Naive thymus-derived CD4-positive, alpha-beta T cell (primary cell): ENCODE data around the gene TEKT3. TPM values are rescaled to one million over a fixed set of nuclear protein-coding genes. Genes with fewer than 3 reads are reported as not detected.

Experiments
- ATAC-seq: fragments of 150-1000 bp; cut with Tn5 transposase; 2 replicates; pipeline ENCODE4 v1.10.0; 2021; ENCODE audit warnings: mild to moderate bottlenecking, moderate library complexity
- CTCF ChIA-PET: fragments of 350-600 bp; sonication (Branson Sonifier 250); formaldehyde crosslinking; loops from one replicate; lab custom pipeline; 2021; ENCODE audit warnings: antibody characterized with exemption; lab: Charles Lee
- POLR2A ChIA-PET: fragments of 350-600 bp; sonication (Branson Sonifier 250); formaldehyde crosslinking; loops from one replicate; lab custom pipeline; 2021; ENCODE audit warnings: antibody characterized with exemption, inconsistent platforms; lab: Charles Lee
- DNase-seq, 9 donors: peaks; one replicate each; pipeline versions ENCODE4 v3.0.0 to v3.0.0-alpha.2; 2020 to 2022; ENCODE audit warnings: mixed read lengths in 1 of 9
- H3K27ac ChIP-seq: one replicate; pipeline ENCODE4 v1.7.0; 2013; ENCODE audit warnings: mild to moderate bottlenecking, low read depth, low read length, moderate library complexity
- H3K27me3 ChIP-seq, 2 donors: one replicate each; pipeline ENCODE4 v1.7.0; 2013; ENCODE audit warnings: low read length in 2 of 2, mild to moderate bottlenecking in 2 of 2, moderate library complexity in 2 of 2; ENCODE audit not compliant: control insufficient read depth in 2 of 2, insufficient read depth in 2 of 2
- H3K36me3 ChIP-seq, 3 experiments: 1 replicate in 2 of 3; 2 replicates in 1 of 3; pipeline ENCODE4 v1.7.0; 2013; ENCODE audit warnings: low read length in 3 of 3, mild to moderate bottlenecking in 3 of 3, moderate library complexity in 1 of 3; ENCODE audit not compliant: insufficient read depth in 3 of 3, control insufficient read depth in 2 of 3
- H3K4me1 ChIP-seq, 2 donors: one replicate each; pipeline ENCODE4 v1.7.0; 2013; ENCODE audit warnings: low read length in 2 of 2, mild to moderate bottlenecking in 2 of 2, moderate library complexity in 1 of 2; ENCODE audit not compliant: control insufficient read depth in 2 of 2, insufficient read depth in 2 of 2
- H3K4me3 ChIP-seq: 2 replicates; pipeline ENCODE4 v1.7.0; 2013; ENCODE audit warnings: mild to moderate bottlenecking, low read length
- H3K9me3 ChIP-seq, 3 experiments: 1 replicate in 2 of 3; 2 replicates in 1 of 3; pipeline ENCODE4 v1.7.0; 2013; ENCODE audit warnings: low read length in 3 of 3; ENCODE audit not compliant: control insufficient read depth in 2 of 3
- H3K27ac Mint-ChIP-seq, 9 donors: one replicate each; pipeline ENCODE4 v1.8.0; 2020 to 2022; ENCODE audit warnings: mixed read lengths in 9 of 9, mild to moderate bottlenecking in 8 of 9, moderate library complexity in 5 of 9, inconsistent platforms in 2 of 9
- H3K27me3 Mint-ChIP-seq, 5 donors: one replicate each; pipeline ENCODE4 v1.8.0; 2021 to 2022; ENCODE audit warnings: mixed read lengths in 5 of 5, mild to moderate bottlenecking in 1 of 5
- H3K36me3 Mint-ChIP-seq, 5 donors: one replicate each; pipeline ENCODE4 v1.8.0; 2020 to 2022; ENCODE audit warnings: mixed read lengths in 5 of 5, mild to moderate bottlenecking in 3 of 5, inconsistent platforms in 1 of 5
- H3K4me1 Mint-ChIP-seq, 7 donors: one replicate each; pipeline ENCODE4 v1.8.0; 2020 to 2022; ENCODE audit warnings: mixed read lengths in 7 of 7, mild to moderate bottlenecking in 3 of 7, inconsistent platforms in 1 of 7
- H3K4me3 Mint-ChIP-seq, 10 donors: one replicate each; pipeline ENCODE4 v1.8.0; 2020 to 2022; ENCODE audit warnings: mild to moderate bottlenecking in 10 of 10, mixed read lengths in 10 of 10, moderate library complexity in 6 of 10, inconsistent platforms in 2 of 10
- H3K9me3 Mint-ChIP-seq, 11 donors: one replicate each; pipeline ENCODE4 v1.8.0; 2020 to 2022; ENCODE audit warnings: mixed read lengths in 11 of 11, mild to moderate bottlenecking in 4 of 11, inconsistent platforms in 1 of 11, moderate library complexity in 1 of 11
- intact Hi-C, 2 donors: fragments of 100-400 bp; cut with micrococcal nuclease; formaldehyde crosslinking; loops; one replicate each; pipeline ENCODE4 v1.15.1; 2023
- polyA plus RNA-seq, 2 donors: library from polyadenylated mRNA; unstranded; fragments of 300-500 nt; fragmentation: Illumina TruSeq; gene quantifications; one replicate each; pipeline ENCODE4 v1.2.3, GENCODE V29; 2021
- total RNA-seq, 6 experiments: library from RNA in 5 of 6; stranded (reverse) in 5 of 6; gene quantifications; 1 replicate in 5 of 6; 2 replicates in 1 of 6; pipeline ENCODE4 v1.2.3 and lab custom pipeline; 2021 to 2026

The TEKT3 gene
- total and polyA plus RNA-seq, 7 experiments from 2014 or later, result 0.37 to 0.57 (median 0.49) TPM; not detected in 4

DNA sequence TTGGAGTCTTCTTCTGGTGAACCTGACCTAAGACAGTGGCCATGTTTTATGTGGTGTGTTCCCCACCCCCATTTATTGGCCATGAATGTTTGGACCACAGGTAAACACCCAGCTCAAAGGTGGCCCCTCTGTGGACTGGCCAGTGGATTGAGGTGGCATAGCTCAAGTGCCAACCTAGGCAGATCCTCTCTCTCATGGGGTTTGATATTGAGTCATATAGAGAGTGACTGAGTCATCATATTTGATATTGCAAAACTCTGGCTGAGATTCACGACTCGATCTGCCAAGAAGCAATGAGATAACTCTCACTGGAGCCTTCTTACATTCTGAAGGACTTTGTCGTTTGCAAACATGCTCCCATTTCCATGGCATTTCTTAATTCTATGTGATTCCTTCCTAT, 10.5 kb upstream of the TEKT3 start:
- ChIA-PET POLR2A (no interaction called here), CTCF (no interaction called here)
- no peak for ATAC-seq
- no peaks in the 10 kb centered on the region for H3K36me3 ChIP-seq
- Mint-ChIP-seq H3K4me1 (no peaks in the 10 kb centered on the region), H3K36me3 (peaks cover 0 to 4% (median 0%) of the 10 kb centered on the region in 5 donors), H3K4me3 (no peak overlapping the region), H3K27ac (no peak overlapping the region), H3K27me3 (peaks cover 8 to 70% (median 47%) of the 10 kb centered on the region in 5 donors), H3K9me3 (peaks cover 0 to 9% (median 0%) of the 10 kb centered on the region in 11 donors)
- no peak for DNase-seq
- no peaks in the 10 kb centered on the region for H3K9me3 ChIP-seq
- intact Hi-C loops, result no loop called here
- no peaks in the 10 kb centered on the region for H3K27me3 ChIP-seq
- no peak overlapping the region for H3K27ac ChIP-seq
- H3K4me1 ChIP-seq, result no peaks in the 10 kb centered on the region
- H3K4me3 ChIP-seq, result no peak overlapping the region

DNA sequence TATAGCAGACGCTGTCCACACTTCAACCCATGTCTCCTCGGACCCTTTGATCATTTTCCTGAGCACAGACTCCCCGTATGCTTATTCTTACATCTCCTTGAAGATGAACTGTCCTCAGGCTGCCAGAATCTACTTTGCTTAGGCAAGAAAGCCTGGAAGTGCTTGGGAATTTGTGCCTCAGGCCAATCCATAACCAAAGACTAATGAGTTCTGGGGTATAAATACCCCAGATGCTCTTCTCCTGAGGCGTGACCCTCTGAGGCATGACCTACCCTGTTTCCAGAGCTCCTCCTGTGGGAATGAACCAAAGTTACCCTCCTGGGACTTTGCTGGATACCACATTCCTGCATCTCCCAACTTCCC, 10.1 kb upstream of the TEKT3 start:
- Histone ChIP-seq H3K36me3 (no peaks in the 10 kb centered on the region), H3K9me3 (no peaks in the 10 kb centered on the region), H3K4me1 (no peaks in the 10 kb centered on the region), H3K27me3 (no peaks in the 10 kb centered on the region), H3K4me3 (no peak overlapping the region), H3K27ac (no peak overlapping the region)
- no peak overlapping the region for H3K4me3 Mint-ChIP-seq
- H3K36me3 Mint-ChIP-seq, result peaks cover 0 to 4% (median 0%) of the 10 kb centered on the region in 5 donors
- ATAC-seq (no peak), DNase-seq (no peak)
- H3K27ac Mint-ChIP-seq, result no peak overlapping the region
- no peaks in the 10 kb centered on the region for H3K4me1 Mint-ChIP-seq
- intact Hi-C loops, result no loop called here
- ChIA-PET POLR2A (no interaction called here), CTCF (no interaction called here)
- peaks cover 8 to 70% (median 48%) of the 10 kb centered on the region in 5 donors for H3K27me3 Mint-ChIP-seq
- H3K9me3 Mint-ChIP-seq, result peaks cover 0 to 9% (median 0%) of the 10 kb centered on the region in 11 donors

DNA sequence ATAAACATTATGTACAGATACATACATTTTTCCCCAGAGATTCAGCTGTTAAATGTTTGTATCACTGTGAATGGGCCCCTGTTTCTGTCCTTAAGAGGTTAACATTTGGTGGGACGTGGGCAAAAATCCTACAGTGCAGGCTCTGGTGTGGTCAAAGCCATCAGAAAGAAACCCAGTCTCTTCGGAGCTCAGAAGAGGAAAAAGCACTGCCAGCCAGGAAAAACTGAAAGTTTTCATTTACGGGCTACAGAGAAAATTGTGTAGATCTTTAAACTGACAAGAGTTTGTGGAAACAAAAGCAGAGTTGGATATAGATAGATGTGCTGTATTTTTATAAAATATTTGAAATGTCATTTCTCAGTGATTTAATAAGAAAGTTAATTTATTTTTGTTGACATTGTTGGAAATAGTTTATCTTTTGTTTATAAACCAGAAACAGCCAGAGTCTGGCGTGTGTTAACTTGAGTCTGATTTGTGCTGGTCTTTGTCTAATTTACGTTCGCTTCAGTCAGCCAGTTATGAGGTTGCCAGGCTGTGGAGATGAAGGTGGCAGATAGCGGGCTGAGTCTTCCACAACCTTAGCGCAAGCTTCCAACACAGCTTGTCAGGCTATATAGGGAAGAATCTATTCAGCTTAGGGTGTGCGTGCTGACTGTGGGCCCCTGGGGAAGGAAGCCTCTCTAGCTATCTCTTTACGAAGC, 9.5 kb upstream of the TEKT3 start:
- Histone ChIP-seq H3K9me3 (no peaks in the 10 kb centered on the region), H3K27me3 (no peaks in the 10 kb centered on the region), H3K4me1 (no peaks in the 10 kb centered on the region), H3K36me3 (no peaks in the 10 kb centered on the region), H3K27ac (no peak overlapping the region), H3K4me3 (no peak overlapping the region)
- Mint-ChIP-seq H3K27me3 (peaks cover 8 to 73% (median 50%) of the 10 kb centered on the region in 5 donors), H3K9me3 (peaks cover 0 to 8% (median 0%) of the 10 kb centered on the region in 11 donors), H3K27ac (no peak overlapping the region), H3K4me1 (no peaks in the 10 kb centered on the region), H3K4me3 (no peak overlapping the region), H3K36me3 (peaks cover 0 to 3% (median 0%) of the 10 kb centered on the region in 5 donors)
- DNase-seq (no peak), ATAC-seq (no peak)
- ChIA-PET POLR2A (no interaction called here), CTCF (no interaction called here)
- intact Hi-C loops, result no loop called here

DNA sequence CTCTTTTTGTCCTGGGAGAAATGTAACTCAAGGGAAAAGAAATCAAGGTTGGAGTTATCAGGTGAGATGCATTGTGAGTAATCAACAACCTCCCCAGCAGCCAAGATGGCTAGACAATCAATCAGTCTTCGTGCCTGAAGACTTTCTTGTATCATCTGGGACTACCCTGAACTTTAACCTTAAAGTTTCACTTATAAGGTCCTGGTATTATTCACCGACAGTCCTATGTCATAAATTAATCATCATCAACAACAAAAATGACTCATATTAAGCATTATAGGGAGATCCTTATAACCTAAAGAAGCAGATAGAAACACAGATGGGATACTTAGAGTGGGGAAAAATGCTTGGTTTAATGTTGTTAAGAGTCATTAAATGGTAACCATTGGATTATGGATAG, 7.7 kb upstream of the TEKT3 start:
- Histone ChIP-seq H3K27ac (no peak overlapping the region), H3K27me3 (peaks cover 0 to 3% of the 10 kb centered on the region in 2 donors), H3K4me1 (no peaks in the 10 kb centered on the region), H3K9me3 (no peaks in the 10 kb centered on the region), H3K36me3 (no peaks in the 10 kb centered on the region), H3K4me3 (no peak overlapping the region)
- DNase-seq (no peak), ATAC-seq (no peak)
- ChIA-PET CTCF (no interaction called here), POLR2A (interaction anchor here (0.6 kb wide), 1 partner anchor 24 kb away, joined by 3 read pairs; no protein-coding TSS in a partner anchor)
- Mint-ChIP-seq H3K9me3 (peaks cover 0 to 6% (median 0%) of the 10 kb centered on the region in 11 donors), H3K4me3 (no peak overlapping the region), H3K27me3 (peaks cover 22 to 81% (median 66%) of the 10 kb centered on the region in 5 donors), H3K36me3 (peaks cover 0 to 7% (median 0%) of the 10 kb centered on the region in 5 donors), H3K4me1 (no peaks in the 10 kb centered on the region), H3K27ac (no peak overlapping the region)
- intact Hi-C loops, result no loop called here

DNA sequence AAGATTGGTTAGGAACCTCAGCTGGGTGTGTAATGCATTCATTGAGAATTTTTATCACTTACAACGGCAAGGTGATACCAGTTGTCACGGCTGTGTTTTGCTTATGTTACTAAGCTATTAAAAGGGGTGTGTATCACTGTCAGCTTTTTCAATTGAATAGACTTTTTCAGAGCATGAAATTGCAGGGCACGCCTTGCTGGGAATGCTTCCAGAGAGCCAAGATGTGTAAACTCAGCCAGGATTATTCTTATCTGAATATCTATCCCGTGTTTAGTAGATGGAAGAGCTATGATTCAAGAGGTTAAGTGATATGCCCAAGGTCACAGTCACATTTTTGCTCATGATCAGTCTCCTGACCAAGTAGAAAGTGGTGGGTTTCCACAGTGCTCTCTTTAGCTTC, 6.6 kb upstream of the TEKT3 start:
- ChIA-PET CTCF (no interaction called here), POLR2A (no interaction called here)
- ATAC-seq, result no peak
- no peak overlapping the region for H3K4me3 Mint-ChIP-seq
- intact Hi-C loops, result no loop called here
- no peak overlapping the region for H3K27ac Mint-ChIP-seq
- no peaks in the 10 kb centered on the region for H3K4me1 Mint-ChIP-seq
- Histone ChIP-seq H3K27me3 (peaks cover 0 to 3% of the 10 kb centered on the region in 2 donors), H3K4me3 (no peak overlapping the region), H3K9me3 (no peaks in the 10 kb centered on the region), H3K4me1 (no peaks in the 10 kb centered on the region), H3K27ac (no peak overlapping the region), H3K36me3 (no peaks in the 10 kb centered on the region)
- H3K9me3 Mint-ChIP-seq, result peaks cover 0 to 6% (median 0%) of the 10 kb centered on the region in 11 donors
- no peak for DNase-seq
- H3K36me3 Mint-ChIP-seq, result peaks cover 0 to 7% (median 0%) of the 10 kb centered on the region in 5 donors
- H3K27me3 Mint-ChIP-seq, result peaks cover 32 to 84% (median 74%) of the 10 kb centered on the region in 5 donors

DNA sequence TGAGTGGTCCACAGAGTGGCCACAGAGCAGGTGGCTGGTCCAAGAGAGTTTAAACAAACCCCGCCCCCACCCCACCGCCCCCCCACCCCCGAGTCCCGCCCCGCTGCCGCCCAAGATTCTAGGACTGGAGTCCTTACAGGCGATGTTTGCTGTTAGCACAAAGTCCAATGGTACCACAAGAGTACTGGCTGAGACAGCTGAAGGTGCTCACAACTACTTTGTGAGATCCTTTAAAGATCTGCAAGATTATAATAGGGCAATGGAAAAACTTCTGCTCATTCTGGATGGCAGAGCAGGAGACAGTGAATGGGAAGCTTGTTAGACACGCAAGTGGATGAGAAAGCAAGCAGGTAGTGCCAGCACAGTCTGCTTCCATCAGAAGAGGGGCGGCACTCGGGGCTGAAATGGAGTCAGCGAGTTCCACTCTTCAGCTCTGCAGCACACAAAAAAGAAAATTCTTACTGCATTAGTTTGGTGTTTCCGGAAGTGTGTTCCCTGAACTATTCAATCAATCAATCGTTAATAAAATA, 4.7 kb upstream of the TEKT3 start:
- H3K9me3 ChIP-seq, result no peaks in the 10 kb centered on the region
- intact Hi-C loops, result no loop called here
- ChIA-PET POLR2A (no interaction called here), CTCF (no interaction called here)
- DNase-seq (no peak), ATAC-seq (no peak)
- peaks cover 47 to 86% (median 75%) of the 10 kb centered on the region in 5 donors for H3K27me3 Mint-ChIP-seq
- peaks cover 2 to 8% (median 7%) of the 10 kb centered on the region in 7 donors for H3K4me1 Mint-ChIP-seq
- H3K36me3 Mint-ChIP-seq, result peaks cover 0 to 7% (median 1%) of the 10 kb centered on the region in 5 donors
- H3K27ac ChIP-seq, result no peak overlapping the region
- no peak overlapping the region for H3K4me3 ChIP-seq
- no peak overlapping the region for H3K27ac Mint-ChIP-seq
- no peaks in the 10 kb centered on the region for H3K4me1 ChIP-seq
- H3K27me3 ChIP-seq, result peaks cover 0 to 13% of the 10 kb centered on the region in 2 donors
- H3K4me3 Mint-ChIP-seq, result no peak overlapping the region
- no peaks in the 10 kb centered on the region for H3K36me3 ChIP-seq
- H3K9me3 Mint-ChIP-seq, result peaks cover 0 to 6% (median 1%) of the 10 kb centered on the region in 11 donors
